ENCODE results near the gene ZNF804B. TPM values are rescaled to one million over a fixed set of nuclear protein-coding genes. Genes with fewer than 3 reads are reported as not detected.

ZNF804B gene
- total and polyA plus RNA-seq, 4 experiments from 2014 or later = not detected

GRCh38 chr7:89077992-89078391 is 318.5 kb downstream of the ZNF804B start:
- Mint-ChIP-seq H3K4me1 (no peaks in the 10 kb centered on the region), H3K27me3 (no peaks in the 10 kb centered on the region), H3K36me3 (no peaks in the 10 kb centered on the region), H3K9me3 (peaks cover 0 to 12% (median 2%) of the 10 kb centered on the region in 8 donors), H3K4me3 (no peak overlapping the region), H3K27ac (no peak overlapping the region)
- DNase-seq = no peak
- POLR2A ChIA-PET (ENCODE audit: partially characterized antibody) = no interaction called here
- CTCF ChIA-PET (ENCODE audit: partially characterized antibody) = no interaction called here
- H3K9me3 ChIP-seq (ENCODE audit: control insufficient read depth in 1 of 2, low read length in 2 of 2) = no peaks in the 10 kb centered on the region
- no peaks in the 10 kb centered on the region for H3K4me1 ChIP-seq (ENCODE audit: insufficient read depth, low read length)
- no peaks in the 10 kb centered on the region for H3K36me3 ChIP-seq (ENCODE audit: insufficient read depth, low read length)
- no peaks in the 10 kb centered on the region for H3K27me3 ChIP-seq (ENCODE audit: insufficient read depth, low read length)
- H3K4me3 ChIP-seq (ENCODE audit: low read length in 2 of 2) = no peak overlapping the region
- intact Hi-C loops (cut with micrococcal nuclease) = no loop called here
- no peak overlapping the region for H3K27ac ChIP-seq (ENCODE audit: low read depth, low read length)

- no peaks in the 10 kb centered on the region for H3K4me1 Mint-ChIP-seq
- no peak overlapping the region for H3K4me3 ChIP-seq (ENCODE audit: low read length in 2 of 2)
- H3K36me3 ChIP-seq (ENCODE audit: insufficient read depth, low read length) = no peaks in the 10 kb centered on the region
- no peak overlapping the region for H3K27ac ChIP-seq (ENCODE audit: low read depth, low read length)
- ChIA-PET POLR2A (ENCODE audit: partially characterized antibody) (no interaction called here), CTCF (ENCODE audit: partially characterized antibody) (no interaction called here)
- intact Hi-C loops (cut with micrococcal nuclease) = no loop called here
- no peaks in the 10 kb centered on the region for H3K9me3 ChIP-seq (ENCODE audit: control insufficient read depth in 1 of 2, low read length in 2 of 2)
- H3K4me1 ChIP-seq (ENCODE audit: insufficient read depth, low read length) = no peaks in the 10 kb centered on the region
- no peaks in the 10 kb centered on the region for H3K27me3 ChIP-seq (ENCODE audit: insufficient read depth, low read length)
- H3K9me3 Mint-ChIP-seq = peaks cover 0 to 2% (median 0%) of the 10 kb centered on the region in 8 donors
- H3K27ac Mint-ChIP-seq = no peak overlapping the region
- H3K27me3 Mint-ChIP-seq = no peaks in the 10 kb centered on the region
- no peak overlapping the region for H3K4me3 Mint-ChIP-seq
- no peaks in the 10 kb centered on the region for H3K36me3 Mint-ChIP-seq
- DNase-seq = no peak
Measured at GRCh38 chr7:89085580-89085979, 326.1 kb downstream of the ZNF804B start.

GRCh38 chr7:89091550-89091949 is 332.1 kb downstream of the ZNF804B start:
- Mint-ChIP-seq H3K36me3 (no peaks in the 10 kb centered on the region), H3K4me1 (no peaks in the 10 kb centered on the region), H3K4me3 (no peak overlapping the region), H3K27me3 (no peaks in the 10 kb centered on the region), H3K9me3 (peaks cover 0 to 7% (median 1%) of the 10 kb centered on the region in 8 donors), H3K27ac (no peak overlapping the region)
- no peak for DNase-seq
- CTCF ChIA-PET (ENCODE audit: partially characterized antibody) = no interaction called here
- Histone ChIP-seq H3K9me3 (ENCODE audit: control insufficient read depth in 1 of 2, low read length in 2 of 2) (no peaks in the 10 kb centered on the region), H3K27ac (ENCODE audit: low read depth, low read length) (no peak overlapping the region), H3K36me3 (ENCODE audit: insufficient read depth, low read length) (no peaks in the 10 kb centered on the region), H3K27me3 (ENCODE audit: insufficient read depth, low read length) (no peaks in the 10 kb centered on the region), H3K4me3 (ENCODE audit: low read length in 2 of 2) (no peak overlapping the region), H3K4me1 (ENCODE audit: insufficient read depth, low read length) (no peaks in the 10 kb centered on the region)
- POLR2A ChIA-PET (ENCODE audit: partially characterized antibody) = no interaction called here
- intact Hi-C loops (cut with micrococcal nuclease) = no loop called here

- DNase-seq = no peak
- no peaks in the 10 kb centered on the region for H3K27me3 ChIP-seq (ENCODE audit: insufficient read depth, low read length)
- no peak overlapping the region for H3K27ac ChIP-seq (ENCODE audit: low read depth, low read length)
- Mint-ChIP-seq H3K27me3 (no peaks in the 10 kb centered on the region), H3K9me3 (peaks cover 0 to 7% (median 3%) of the 10 kb centered on the region in 8 donors), H3K36me3 (no peaks in the 10 kb centered on the region), H3K4me1 (no peaks in the 10 kb centered on the region), H3K27ac (no peak overlapping the region), H3K4me3 (no peak overlapping the region)
- POLR2A ChIA-PET (ENCODE audit: partially characterized antibody) = no interaction called here
- no peaks in the 10 kb centered on the region for H3K9me3 ChIP-seq (ENCODE audit: control insufficient read depth in 1 of 2, low read length in 2 of 2)
- no peaks in the 10 kb centered on the region for H3K36me3 ChIP-seq (ENCODE audit: insufficient read depth, low read length)
- no peaks in the 10 kb centered on the region for H3K4me1 ChIP-seq (ENCODE audit: insufficient read depth, low read length)
- no peak overlapping the region for H3K4me3 ChIP-seq (ENCODE audit: low read length in 2 of 2)
- intact Hi-C loops (cut with micrococcal nuclease) = no loop called here
- CTCF ChIA-PET (ENCODE audit: partially characterized antibody) = no interaction called here
Measured at GRCh38 chr7:89094269-89094668, 334.8 kb downstream of the ZNF804B start.

GRCh38 chr7:89103564-89103963 is 344.1 kb downstream of the ZNF804B start:
- Histone ChIP-seq H3K4me1 (ENCODE audit: insufficient read depth, low read length) (no peaks in the 10 kb centered on the region), H3K27ac (ENCODE audit: low read depth, low read length) (no peak overlapping the region), H3K36me3 (ENCODE audit: insufficient read depth, low read length) (no peaks in the 10 kb centered on the region), H3K27me3 (ENCODE audit: insufficient read depth, low read length) (no peaks in the 10 kb centered on the region), H3K9me3 (ENCODE audit: control insufficient read depth in 1 of 2, low read length in 2 of 2) (no peaks in the 10 kb centered on the region), H3K4me3 (ENCODE audit: low read length in 2 of 2) (no peak overlapping the region)
- Mint-ChIP-seq H3K36me3 (no peaks in the 10 kb centered on the region), H3K27me3 (no peaks in the 10 kb centered on the region), H3K9me3 (peaks cover 0 to 7% (median 1%) of the 10 kb centered on the region in 8 donors), H3K4me1 (no peaks in the 10 kb centered on the region), H3K27ac (no peak overlapping the region), H3K4me3 (no peak overlapping the region)
- intact Hi-C loops (cut with micrococcal nuclease) = no loop called here
- ChIA-PET POLR2A (ENCODE audit: partially characterized antibody) (no interaction called here), CTCF (ENCODE audit: partially characterized antibody) (no interaction called here)
- DNase-seq = no peak

- Mint-ChIP-seq H3K27ac (no peak overlapping the region), H3K27me3 (no peaks in the 10 kb centered on the region), H3K4me3 (no peak overlapping the region), H3K36me3 (no peaks in the 10 kb centered on the region), H3K4me1 (no peaks in the 10 kb centered on the region), H3K9me3 (peaks cover 0 to 7% (median 2%) of the 10 kb centered on the region in 8 donors)
- Histone ChIP-seq H3K36me3 (ENCODE audit: insufficient read depth, low read length) (no peaks in the 10 kb centered on the region), H3K4me3 (ENCODE audit: low read length in 2 of 2) (no peak overlapping the region), H3K27me3 (ENCODE audit: insufficient read depth, low read length) (no peaks in the 10 kb centered on the region), H3K9me3 (ENCODE audit: control insufficient read depth in 1 of 2, low read length in 2 of 2) (no peaks in the 10 kb centered on the region), H3K27ac (ENCODE audit: low read depth, low read length) (no peak overlapping the region), H3K4me1 (ENCODE audit: insufficient read depth, low read length) (no peaks in the 10 kb centered on the region)
- CTCF ChIA-PET (ENCODE audit: partially characterized antibody) = no interaction called here
- DNase-seq = no peak
- intact Hi-C loops (cut with micrococcal nuclease) = no loop called here
- POLR2A ChIA-PET (ENCODE audit: partially characterized antibody) = no interaction called here
Measured at GRCh38 chr7:89104748-89105685, 345.5 kb downstream of the ZNF804B start.

GRCh38 chr7:89123871-89124270 is 364.4 kb downstream of the ZNF804B start:
- H3K4me1 ChIP-seq (ENCODE audit: insufficient read depth, low read length) = no peaks in the 10 kb centered on the region
- Mint-ChIP-seq H3K27ac (no peak overlapping the region), H3K27me3 (no peaks in the 10 kb centered on the region), H3K4me3 (no peak overlapping the region), H3K9me3 (peaks cover 0 to 6% (median 4%) of the 10 kb centered on the region in 8 donors), H3K36me3 (no peaks in the 10 kb centered on the region), H3K4me1 (no peaks in the 10 kb centered on the region)
- H3K27ac ChIP-seq (ENCODE audit: low read depth, low read length) = no peak overlapping the region
- no peak for DNase-seq
- POLR2A ChIA-PET (ENCODE audit: partially characterized antibody) = no interaction called here
- H3K36me3 ChIP-seq (ENCODE audit: insufficient read depth, low read length) = no peaks in the 10 kb centered on the region
- H3K4me3 ChIP-seq (ENCODE audit: low read length in 2 of 2) = no peak overlapping the region
- CTCF ChIA-PET (ENCODE audit: partially characterized antibody) = no interaction called here
- no peaks in the 10 kb centered on the region for H3K9me3 ChIP-seq (ENCODE audit: control insufficient read depth in 1 of 2, low read length in 2 of 2)
- H3K27me3 ChIP-seq (ENCODE audit: insufficient read depth, low read length) = no peaks in the 10 kb centered on the region
- intact Hi-C loops (cut with micrococcal nuclease) = no loop called here
